GM12878 (cell line): ENCODE results near the gene FANCE.

ENCODE experiments used
- ASH2L ChIP-seq: fragments of 300-600, 200-600 bp; sonication (generic); IDR thresholded peaks from 2 replicates; pipeline ENCODE4 v1.6.1; 2017; ENCODE audit warnings: low read depth, mild to moderate bottlenecking, borderline replicate concordance
- ATF3 ChIP-seq: IDR thresholded peaks from 2 replicates; pipeline ENCODE4 v1.6.1; 2011; ENCODE audit warnings: low read depth, mild to moderate bottlenecking, low read length, moderate library complexity, borderline replicate concordance; ENCODE audit errors: extremely low read depth
- CREB1 ChIP-seq: IDR thresholded peaks from 2 replicates; pipeline ENCODE4 v1.6.1; 2012; ENCODE audit warnings: low read depth, mild to moderate bottlenecking, inconsistent platforms
- CTCF ChIP-seq, 3 experiments: IDR thresholded peaks in 2 of 3; conservative IDR thresholded peaks in 1 of 3; 2 replicates each; pipeline ENCODE4 v1.5.1; 2011; ENCODE audit warnings: low read depth in 3 of 3, low read length in 3 of 3, mild to moderate bottlenecking in 3 of 3, control low read depth in 2 of 3, moderate library complexity in 2 of 3, inconsistent platforms in 1 of 3, mixed read lengths in 1 of 3; ENCODE audit not compliant: control insufficient read depth in 2 of 3, insufficient read depth in 1 of 3; ENCODE audit errors: extremely low read depth in 1 of 3
- EZH2 ChIP-seq: IDR thresholded peaks from 2 replicates; pipeline ENCODE4 v1.6.1; 2012; ENCODE audit warnings: low read depth, mild to moderate bottlenecking, control low read depth, inconsistent platforms, low read length, borderline replicate concordance; ENCODE audit not compliant: control insufficient read depth
- KAT2A ChIP-seq: conservative IDR thresholded peaks from 2 replicates; pipeline ENCODE4 v1.6.1; 2011; ENCODE audit warnings: low read depth, low read length; ENCODE audit not compliant: control insufficient read depth
- MAX ChIP-seq: IDR thresholded peaks from 2 replicates; pipeline ENCODE4 v1.6.1; 2012; ENCODE audit warnings: low read depth, low read length, improper control_type of control experiment
- NKRF ChIP-seq: fragments of 450-650 bp; conservative IDR thresholded peaks from 2 replicates; pipeline ENCODE4 v1.6.1; 2017; ENCODE audit warnings: mild to moderate bottlenecking, moderate library complexity
- POLR2A ChIP-seq: IDR thresholded peaks from 2 replicates; pipeline ENCODE4 v1.6.1; 2011; ENCODE audit warnings: low read depth, mild to moderate bottlenecking, low read length
- RB1 ChIP-seq: fragments of 450-650 bp; formaldehyde crosslinking; IDR thresholded peaks from 2 replicates; pipeline ENCODE4 v1.6.1; 2017; ENCODE audit warnings: mild to moderate bottlenecking, borderline replicate concordance
- SREBF2 ChIP-seq: IDR thresholded peaks from 2 replicates; pipeline ENCODE4 v1.6.1; 2012; ENCODE audit warnings: mild to moderate bottlenecking, low read length
- SUZ12 ChIP-seq: fragments of 200-600 bp; sonication (generic); IDR thresholded peaks from one replicate; pipeline ENCODE4 v1.6.1; 2018; ENCODE audit warnings: antibody characterized with exemption, mild to moderate bottlenecking; ENCODE audit not compliant: unreplicated experiment
- TAF1 ChIP-seq: IDR thresholded peaks from 2 replicates; pipeline ENCODE4 v1.6.1; 2011; ENCODE audit warnings: mild to moderate bottlenecking, low read depth, low read length, borderline replicate concordance

GRCh38 chr6:35503534-35503933, 51.4 kb downstream of the FANCE start:
- TF ChIP-seq EZH2, result no peak
- TF ChIP-seq SUZ12, result no peak
- TF ChIP-seq SREBF2, result no peak
- no peak for TF ChIP-seq CTCF (IDR thresholded peaks at IDR 0.05 in 2 of 3, conservative IDR thresholded peaks at IDR 0.05 in 1 of 3; ENCODE audit: control insufficient read depth in 2 of 3, extremely low read depth in 1 of 3, insufficient read depth in 1 of 3, low read depth in 3 of 3, low read length in 3 of 3)
- TF ChIP-seq MAX, result no peak
- TF ChIP-seq ASH2L, result no peak
- TF ChIP-seq ATF3, result no peak
- TF ChIP-seq KAT2A, result no peak
- no peak for TF ChIP-seq POLR2A
- no peak for TF ChIP-seq TAF1
- no peak for TF ChIP-seq NKRF
- TF ChIP-seq CREB1, result no peak
- TF ChIP-seq RB1, result no peak
